Measurements from ENCODE around the gene PDE11A. TPM values are rescaled to one million over a fixed set of nuclear protein-coding genes. Genes with fewer than 3 reads are reported as not detected.

PDE11A gene
- total RNA-seq, 1 donor from 2014 or later: not detected

DNA sequence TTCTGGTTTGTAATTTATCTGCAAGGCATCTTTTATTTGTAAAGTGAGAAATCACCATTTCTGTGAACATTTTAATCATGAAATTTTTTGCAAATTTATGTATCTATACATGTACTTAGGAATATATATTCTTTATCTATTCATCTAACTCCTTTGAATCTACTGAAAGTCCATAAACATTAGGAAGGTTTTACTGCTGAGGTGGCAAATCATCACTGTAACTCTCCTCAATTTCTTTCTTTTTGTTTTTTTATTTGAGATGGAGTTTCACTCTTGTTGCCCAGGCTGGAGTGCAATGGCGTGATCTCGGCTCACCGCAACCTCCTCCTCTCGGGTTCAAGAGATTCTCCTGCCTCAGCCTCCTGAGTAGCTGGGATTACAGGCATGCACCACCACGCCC lies 383.7 kb downstream of the PDE11A start:
- ATAC-seq: no peak

GRCh38 chr2:177683661-177684069 lies 388.9 kb downstream of the PDE11A start:
- ATAC-seq: no peak

GRCh38 chr2:177682836-177683660 lies 389.5 kb downstream of the PDE11A start:
- no peak for ATAC-seq

DNA sequence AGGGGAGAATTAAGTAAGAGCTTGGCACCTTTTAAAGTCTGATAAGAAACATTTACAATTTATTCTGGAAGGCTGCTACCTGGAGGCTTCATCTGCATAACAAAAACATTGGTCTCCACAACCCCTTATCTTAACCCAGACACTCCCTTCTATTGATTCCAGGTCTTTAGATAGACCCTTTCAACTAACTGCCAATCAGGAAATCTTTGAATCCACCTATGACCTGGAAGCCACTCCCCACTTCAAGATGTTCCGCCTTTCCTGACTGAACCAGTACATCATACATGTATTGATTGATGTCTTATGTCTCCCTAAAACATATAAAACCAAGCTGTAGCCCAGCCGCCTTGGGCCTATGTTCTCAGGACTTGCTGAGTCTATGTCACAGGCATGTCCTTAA lies 390.6 kb downstream of the PDE11A start:
- ATAC-seq: no peak

DNA sequence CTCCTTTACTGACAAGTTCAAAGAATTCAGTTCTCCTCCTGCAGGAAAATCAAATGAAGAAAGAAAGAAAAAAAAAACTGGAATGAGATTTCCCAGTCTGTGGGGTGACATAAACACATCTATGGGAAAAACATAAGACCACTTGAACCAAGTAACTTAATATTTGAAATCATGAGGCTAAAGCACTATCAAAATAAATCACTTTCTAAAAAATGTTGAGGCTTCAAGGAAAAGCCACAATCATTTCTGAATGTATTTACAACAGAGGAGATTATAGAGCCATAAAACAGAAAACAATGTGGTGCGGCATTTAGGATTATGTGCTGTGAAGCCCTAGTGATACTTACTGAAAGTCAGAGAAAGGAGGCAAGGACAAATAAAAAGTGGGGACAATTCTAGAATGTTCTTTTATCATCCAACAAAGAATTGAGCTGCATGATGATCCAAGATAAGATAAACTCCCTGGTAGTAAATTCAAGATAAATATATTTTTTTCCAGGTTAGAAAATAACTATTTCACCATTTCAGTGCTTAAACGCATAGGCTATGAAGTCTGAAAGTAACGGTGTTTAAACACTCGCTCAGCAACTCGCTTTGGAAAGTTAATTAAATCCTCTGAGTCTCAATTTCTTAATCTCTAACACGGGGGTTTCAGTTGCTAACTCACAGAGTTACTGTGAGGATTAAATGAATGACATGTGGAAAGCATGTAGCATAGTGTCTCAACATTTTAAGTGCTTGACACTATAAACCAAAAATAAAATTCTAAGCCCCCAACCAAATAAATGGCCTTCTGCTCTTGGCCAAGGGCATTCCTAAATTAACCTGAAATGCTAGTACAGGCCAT lies 391.5 kb downstream of the PDE11A start:
- no peak for ATAC-seq

- no peak for ATAC-seq
Observed at GRCh38 chr2:177679611-177680605, 392.7 kb downstream of the PDE11A start.

GRCh38 chr2:177678939-177679338 lies 393.6 kb downstream of the PDE11A start:
- ATAC-seq: no peak

DNA sequence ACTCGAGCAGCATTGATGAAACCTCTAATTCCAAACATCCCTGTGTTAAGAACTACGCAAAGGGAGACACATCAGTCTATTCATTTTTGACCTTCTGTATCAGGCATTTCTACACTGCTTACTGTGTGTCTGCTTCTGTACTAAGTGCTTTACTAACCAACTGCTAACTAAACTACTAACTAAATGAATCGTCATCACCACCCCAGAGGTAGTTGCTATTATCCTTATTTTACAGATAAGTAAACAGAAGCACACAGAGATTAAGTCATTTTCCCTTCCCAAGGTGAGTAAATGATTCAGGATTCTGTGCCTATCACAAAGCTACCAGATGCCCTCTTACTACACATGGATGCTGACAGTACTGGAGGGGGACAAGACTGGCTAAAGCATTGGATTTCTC lies 395.9 kb downstream of the PDE11A start:
- no peak for ATAC-seq

DNA sequence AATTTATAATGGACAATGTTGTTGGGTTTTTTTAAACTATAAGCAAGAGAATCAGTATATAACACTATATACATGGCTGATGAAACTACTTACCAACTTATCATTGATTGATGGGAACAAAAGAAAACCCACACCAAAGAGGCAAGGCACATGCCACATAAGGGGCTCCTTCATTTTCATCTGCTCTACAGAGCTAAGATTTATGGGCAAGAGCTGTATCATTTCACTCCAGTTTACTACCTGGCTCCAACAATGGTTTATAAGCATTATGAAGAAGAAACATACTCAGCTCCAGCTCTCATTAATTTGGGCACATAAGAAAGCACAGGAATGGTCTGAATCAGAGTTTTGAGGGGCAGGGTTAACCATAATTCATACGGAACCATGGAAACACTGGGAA lies 396.8 kb downstream of the PDE11A start:
- ATAC-seq: no peak

DNA sequence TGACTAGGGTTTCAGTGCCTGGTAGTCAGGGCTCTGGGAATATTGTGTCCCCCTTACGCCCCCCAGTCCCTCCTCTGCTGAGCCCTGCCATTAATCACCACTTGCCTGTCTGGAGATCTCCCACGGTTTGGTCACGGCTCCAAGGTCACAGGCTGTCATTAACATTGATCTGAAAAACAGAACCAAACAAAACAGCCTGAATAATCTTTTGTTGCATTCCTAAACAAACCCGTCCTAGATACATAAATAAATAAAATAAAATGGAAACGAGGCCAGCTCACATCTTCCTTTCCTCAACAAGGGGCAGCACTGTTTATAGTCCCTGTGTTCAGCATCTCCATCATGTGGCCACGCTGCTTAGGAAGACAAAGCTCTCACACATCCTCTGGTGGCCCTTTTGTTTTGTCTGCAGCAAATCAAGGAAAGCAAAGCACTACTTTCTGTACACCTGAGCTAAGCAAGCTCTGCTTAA lies 397.2 kb downstream of the PDE11A start:
- no peak for ATAC-seq

DNA sequence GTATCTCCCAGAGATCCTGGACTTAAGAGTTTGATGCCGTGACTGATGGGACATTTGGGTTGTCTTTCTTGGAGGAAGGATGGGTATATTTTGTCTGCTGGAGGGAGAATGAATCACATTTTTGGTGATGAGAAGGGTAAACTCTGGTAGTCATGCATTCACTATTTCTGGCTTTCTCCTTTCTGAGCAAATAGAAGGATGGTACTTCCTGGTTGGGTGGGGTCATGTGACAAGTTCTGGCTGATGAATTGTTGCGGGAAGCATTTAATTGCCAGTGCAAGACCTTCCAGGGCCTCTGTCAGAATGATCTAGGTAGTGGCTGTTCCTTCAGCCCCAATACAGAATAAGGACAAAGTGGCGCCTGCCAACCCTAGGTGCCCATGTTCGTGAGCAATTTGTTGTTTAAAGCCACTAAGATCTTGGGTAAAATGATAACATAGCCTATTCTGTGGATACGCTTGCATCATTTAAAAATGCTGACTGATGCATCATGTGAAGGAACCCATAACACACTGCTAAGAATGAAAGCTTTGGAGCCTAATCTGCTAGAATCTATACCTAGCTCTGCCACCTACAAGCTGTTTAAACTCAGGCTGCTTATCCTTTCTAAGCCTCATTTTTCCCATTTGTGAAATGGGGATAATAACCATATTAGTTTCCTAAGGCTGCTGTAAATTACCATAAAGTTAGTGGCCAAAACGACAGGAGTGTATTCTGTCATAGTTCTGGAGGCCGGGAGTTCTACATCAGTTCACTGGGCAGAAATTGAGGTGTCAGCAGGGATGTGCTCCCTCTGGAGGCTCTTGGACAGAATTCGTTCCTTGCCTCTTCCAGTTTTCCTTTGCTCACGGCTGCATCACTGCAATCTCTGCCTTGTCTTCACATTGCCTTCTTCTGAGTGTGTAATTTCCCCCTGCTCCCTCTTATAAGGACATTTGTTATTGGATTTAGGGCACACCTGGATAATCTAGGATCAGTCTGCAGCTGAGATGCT lies 398.7 kb downstream of the PDE11A start:
- no peak for ATAC-seq

GRCh38 chr2:177671662-177672061 lies 400.9 kb downstream of the PDE11A start:
- ATAC-seq: no peak

DNA sequence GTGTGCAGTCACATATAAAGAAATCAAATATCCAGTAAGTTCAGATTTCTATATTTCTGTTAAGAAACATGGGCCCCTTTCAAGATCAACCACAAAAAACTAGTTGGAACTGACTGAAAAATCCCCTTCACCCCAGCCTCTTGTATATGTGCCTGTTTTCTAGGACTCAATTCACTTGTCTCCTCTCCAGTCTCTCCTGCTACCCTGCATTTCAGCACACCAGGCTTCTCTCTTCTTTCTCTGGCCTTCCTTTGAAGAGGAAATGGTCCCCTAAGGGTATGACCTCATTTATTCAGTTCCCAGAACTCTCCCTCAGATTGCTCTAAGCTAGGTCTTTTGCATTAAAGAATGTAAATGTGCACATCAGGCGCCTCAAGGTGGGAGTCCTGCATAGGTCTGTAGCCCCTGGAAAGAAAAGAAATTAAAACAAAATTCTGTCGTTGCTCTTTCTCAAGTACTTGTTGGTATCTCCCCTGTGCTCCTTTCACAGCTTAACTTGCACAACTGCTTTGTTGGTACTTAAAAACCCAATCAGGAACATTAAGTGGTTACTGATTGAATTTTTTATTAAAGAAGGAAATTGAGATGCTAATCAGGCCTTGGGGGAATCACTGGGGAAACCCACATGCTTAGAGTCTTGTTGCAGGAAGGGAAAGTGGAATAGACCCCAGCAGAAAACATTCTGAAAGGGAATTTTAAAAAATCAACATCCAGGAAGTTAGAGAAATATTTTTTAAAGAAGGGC lies 401.6 kb downstream of the PDE11A start:
- no peak for ATAC-seq

- no peak for ATAC-seq
Observed at GRCh38 chr2:177669625-177670330, 402.8 kb downstream of the PDE11A start.

- no peak for ATAC-seq
Observed at GRCh38 chr2:177669201-177669600, 403.4 kb downstream of the PDE11A start.

GRCh38 chr2:177668617-177669016 lies 404.0 kb downstream of the PDE11A start:
- ATAC-seq: no peak

GRCh38 chr2:177667626-177668025 lies 405.0 kb downstream of the PDE11A start:
- no peak for ATAC-seq

DNA sequence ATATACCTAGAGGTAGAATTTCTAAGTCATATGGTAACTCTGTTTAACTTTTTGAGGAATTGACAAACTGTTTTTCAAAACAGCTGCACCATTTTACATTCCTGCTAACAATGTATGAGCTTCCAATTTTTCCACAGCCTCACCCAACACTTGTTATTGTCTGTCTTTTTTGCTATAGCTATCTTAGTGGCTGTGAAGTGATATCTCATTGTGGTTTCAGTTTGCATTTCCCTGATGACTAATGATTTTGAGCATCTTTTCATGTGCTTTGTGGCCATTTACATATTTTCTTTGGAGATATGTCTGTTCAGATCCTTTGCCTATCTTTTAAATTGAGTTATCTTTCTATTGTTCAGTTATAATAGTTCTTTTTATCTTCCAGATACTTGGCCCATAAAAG lies 406.2 kb downstream of the PDE11A start:
- ATAC-seq: no peak

- no peak for ATAC-seq
Observed at GRCh38 chr2:177665948-177666347, 406.6 kb downstream of the PDE11A start.

DNA sequence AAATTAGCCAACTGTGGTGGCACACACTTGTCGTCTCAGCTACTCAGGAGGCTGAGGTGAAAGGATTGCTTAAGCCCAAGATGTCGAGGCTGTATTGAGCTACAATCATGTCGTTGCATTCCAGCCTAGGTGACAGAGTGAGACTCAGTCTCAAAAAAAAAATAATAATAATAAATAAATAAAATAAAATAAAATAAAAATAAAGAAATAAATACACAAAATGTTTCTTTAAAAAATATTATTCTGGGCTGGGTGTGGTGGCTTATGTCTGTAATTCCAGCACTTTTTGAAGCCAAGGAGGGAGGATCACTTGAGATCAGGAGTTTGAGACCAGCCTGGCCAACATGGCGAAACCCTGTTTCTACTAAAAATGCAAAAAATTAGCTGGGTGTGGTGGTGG lies 407.2 kb downstream of the PDE11A start:
- no peak for ATAC-seq

All from esophagus mucosa (tissue), 1 donor.